GM12878 (cell line): Measurements from ENCODE around the gene RAD51B. TPM values are rescaled to one million over a fixed set of nuclear protein-coding genes. Genes with fewer than 3 reads are reported as not detected.

Source experiments
- ATAC-seq: fragments of 200-7000 bp; cut with Tn5 transposase; 3 replicates; pipeline ENCODE4 v1.9.1; 2020; ENCODE audit warnings: mild to moderate bottlenecking, moderate library complexity
- BruUV-seq: library from RNA; stranded (reverse); fragments of 400-500 nt; replicated peaks from 2 replicates; lab custom pipeline; 2021; lab: Mats Ljungman, UMichigan
- CTCF ChIA-PET: fragments of 300-600 bp; sonication (Branson Sonifier 250); formaldehyde crosslinking; extraction: SDS; loops from one replicate; lab custom pipeline; 2021; ENCODE audit warnings: inconsistent platforms; lab: Yijun Ruan, JAX
- POLR2A ChIA-PET: fragments of 350-600 bp; formaldehyde crosslinking; extraction: SDS; loops from one replicate; lab custom pipeline; 2021; ENCODE audit warnings: inconsistent platforms; lab: Charles Lee
- RAD21 ChIA-PET: fragments of 300-600 bp; sonication (Branson Sonifier 250); formaldehyde crosslinking; loops from one replicate; lab custom pipeline; 2023; ENCODE audit warnings: antibody characterized with exemption; ENCODE audit not compliant: unreplicated experiment; lab: Charles Lee
- SMC1A ChIA-PET: fragments of 300-600 bp; sonication (Branson Sonifier 250); formaldehyde crosslinking; loops from one replicate; lab custom pipeline; 2023; ENCODE audit not compliant: unreplicated experiment, uncharacterized antibody; lab: Charles Lee
- DNase-seq: peaks from one replicate; pipeline ENCODE4 v3.0.0-alpha.2; 2011; ENCODE audit warnings: low read depth, low spot score
- FAIRE-seq: peaks from 3 replicates; lab custom pipeline; 2011; peaks lifted over from hg19 to GRCh38; lab: Jason Lieb, UNC
- H2AFZ ChIP-seq: 2 replicates; pipeline ENCODE4 v1.6.0; 2011; ENCODE audit warnings: low read depth, low read length, control low read depth; ENCODE audit not compliant: control insufficient read depth
- H3K27ac ChIP-seq: 2 replicates; pipeline ENCODE4 v1.5.1; 2011; ENCODE audit warnings: control low read depth; ENCODE audit not compliant: control insufficient read depth, insufficient read depth
- H3K27me3 ChIP-seq, 2 experiments: replicated peaks in 1 of 2; 2 replicates each; pipeline versions ENCODE4 v1.6.0 to v1.6.1; 2011; ENCODE audit warnings: low read length in 1 of 2; ENCODE audit not compliant: control insufficient read depth in 2 of 2, insufficient read depth in 2 of 2
- H3K36me3 ChIP-seq, 2 experiments: 2 replicates each; pipeline ENCODE4 v1.5.1; 2011; ENCODE audit warnings: low read length in 1 of 2; ENCODE audit not compliant: control insufficient read depth in 2 of 2, insufficient read depth in 2 of 2
- H3K4me1 ChIP-seq: 2 replicates; pipeline ENCODE4 v1.6.1; 2011; ENCODE audit warnings: mild to moderate bottlenecking, low read length, moderate library complexity, mixed read lengths; ENCODE audit not compliant: control insufficient read depth, insufficient read depth
- H3K4me2 ChIP-seq: 2 replicates; pipeline ENCODE4 v1.6.0; 2011; ENCODE audit warnings: control low read depth; ENCODE audit not compliant: control insufficient read depth, insufficient read depth
- H3K4me3 ChIP-seq: fragments of 200-600 bp; sonication (generic); 2 replicates; pipeline ENCODE4 v1.5.1; 2016
- H3K79me2 ChIP-seq: 2 replicates; pipeline ENCODE4 v1.6.0; 2011; ENCODE audit warnings: low read length; ENCODE audit not compliant: control insufficient read depth, insufficient read depth
- H3K9ac ChIP-seq: 2 replicates; pipeline ENCODE4 v1.8.0; 2011; ENCODE audit warnings: low read length, control low read depth, mixed read lengths; ENCODE audit not compliant: control insufficient read depth, insufficient read depth
- H3K9me3 ChIP-seq: replicated peaks from 3 replicates; pipeline ENCODE4 v1.5.1; 2011; ENCODE audit warnings: mild to moderate bottlenecking, low read length; ENCODE audit not compliant: control insufficient read depth, insufficient read depth
- H4K20me1 ChIP-seq: 2 replicates; pipeline ENCODE4 v1.6.0; 2011; ENCODE audit not compliant: control insufficient read depth, insufficient read depth
- BHLHE40 ChIP-seq, 2 experiments: fragments of 450-650 bp in 1 of 2; IDR thresholded peaks; 2 replicates each; pipeline ENCODE4 v1.6.1; 2011 to 2017; ENCODE audit warnings: low read depth in 2 of 2, borderline replicate concordance in 1 of 2, improper control_type of control experiment in 1 of 2, low read length in 1 of 2, mild to moderate bottlenecking in 1 of 2
- GABPA ChIP-seq: IDR thresholded peaks from 2 replicates; pipeline ENCODE4 v1.6.1; 2014; ENCODE audit warnings: antibody characterized with exemption, low read depth, mild to moderate bottlenecking, inconsistent platforms
- NR2C2 ChIP-seq: IDR thresholded peaks from 2 replicates; pipeline ENCODE4 v1.6.1; 2011; ENCODE audit warnings: borderline replicate concordance, low read depth; ENCODE audit not compliant: control insufficient read depth, insufficient read length
- RB1 ChIP-seq: fragments of 450-650 bp; formaldehyde crosslinking; IDR thresholded peaks from 2 replicates; pipeline ENCODE4 v1.6.1; 2017; ENCODE audit warnings: mild to moderate bottlenecking, borderline replicate concordance
- WGBS: methylation state at CpG from one replicate; pipeline ENCODE4 v1.1.6; 2016; ENCODE audit warnings: low lambda C conversion rate; ENCODE audit not compliant: insufficient replicate concordance, insufficient coverage; ENCODE audit errors: missing lambda C conversion rate; 5-methylcytosine and 5-hydroxymethylcytosine counted together
- in situ Hi-C: fragments of 300-500 bp; cut with MboI; formaldehyde crosslinking; loops from 9 replicates; pipeline ENCODE4 v1.14.3; 2018; ENCODE audit warnings: mixed read lengths
- intact Hi-C: fragments of 100-400 bp; cut with micrococcal nuclease; formaldehyde crosslinking; loops from one replicate; pipeline ENCODE4 v1.14.2; 2022; ENCODE audit not compliant: unreplicated experiment
- polyA plus RNA-seq, 11 experiments: library from polyadenylated mRNA; depleted of rRNA in 4 of 11; unstranded in 6 of 11; stranded (reverse) in 5 of 11; fragments of >200 nt; fragmentation: Nextera tagmentation in 4 of 11; fragmentation: Illumina TruSeq in 1 of 11; extraction: Ambion mirVana in 4 of 11; extraction: Trizol in 1 of 11; gene quantifications; 1 replicate in 1 of 11; 2 replicates in 10 of 11; pipeline versions ENCODE4 v1.2.1 to v1.2.3, GENCODE V29; 2011 to 2016; ENCODE audit warnings: inconsistent platforms in 2 of 11, missing spikeins in 2 of 11, low read depth in 1 of 11
- total RNA-seq, 4 experiments: library from RNA; depleted of rRNA in 3 of 4; stranded (reverse); fragments of >200 nt in 3 of 4; fragmentation: Illumina TruSeq in 1 of 4; extraction: Trizol in 1 of 4; gene quantifications; 2 replicates each; pipeline versions ENCODE4 v1.2.1 to v1.2.3, GENCODE V29; 2013 to 2021
- TF ChIP-seq, protein P1 (sequence below): fragments of 450-650 bp; IDR thresholded peaks from 2 replicates; pipeline ENCODE4 v1.6.1; 2018; ENCODE audit warnings: borderline replicate concordance, mild to moderate bottlenecking; ENCODE audit not compliant: partially characterized antibody
- TF ChIP-seq, protein P2 (sequence below): IDR thresholded peaks from 2 replicates; pipeline ENCODE4 v1.6.1; 2012; ENCODE audit warnings: low read depth, low read length, improper control_type of control experiment
- TF ChIP-seq, protein P3 (sequence below): fragments of 450-650 bp; IDR thresholded peaks from 2 replicates; pipeline ENCODE4 v1.6.1; 2017; ENCODE audit warnings: mild to moderate bottlenecking

RAD51B gene
- total and polyA plus RNA-seq, 10 of the 15 experiments (the other 5 are each of a cell fraction or from before 2014, with no cell fraction given): 9.8 to 26.8 (median 21.3) TPM

DNA sequence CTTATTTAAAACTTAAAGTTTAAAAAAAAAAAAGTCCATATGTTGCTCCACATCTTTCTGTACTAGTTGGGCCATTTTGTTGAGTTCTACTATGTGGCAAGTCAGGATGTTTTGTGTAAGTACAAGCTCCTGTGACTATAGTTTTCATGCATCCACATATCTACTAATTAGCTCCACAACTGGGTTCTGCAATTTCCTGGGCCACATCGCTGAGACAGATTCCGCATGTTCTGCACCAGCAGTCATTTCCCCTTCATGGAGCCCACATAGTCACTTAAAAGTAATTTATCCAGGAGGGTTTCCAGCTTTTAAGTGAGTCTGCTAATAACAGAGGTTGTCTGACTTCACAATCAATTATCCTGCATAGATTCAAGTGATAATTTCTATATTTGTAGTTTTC, 511.8 kb downstream of the RAD51B start:
- POLR2A ChIA-PET: interaction anchor here (0.9 to 1.9 kb wide), 7 partner anchors 10 to 489 kb away, joined by 3 to 9 read pairs (median 3); no protein-coding TSS in a partner anchor

DNA sequence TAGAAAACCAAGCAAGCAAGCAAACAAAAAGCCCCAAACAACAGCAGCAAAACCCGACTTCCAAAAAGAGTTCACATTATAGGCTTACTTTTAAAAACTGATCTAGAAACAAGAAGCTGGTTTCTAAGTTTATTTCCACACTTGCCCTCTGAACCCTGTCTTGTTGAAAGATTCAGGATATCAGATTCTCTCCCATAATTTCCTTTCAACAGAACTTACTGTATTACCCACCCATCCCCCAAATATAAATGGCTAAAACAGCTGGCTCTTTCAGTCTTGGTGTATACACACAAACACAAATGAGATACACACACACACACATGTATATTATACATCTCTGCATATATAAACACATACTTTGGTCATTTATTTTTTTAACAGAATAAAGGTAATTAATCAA, 512.4 kb downstream of the RAD51B start:
- 96% methylated on average over 1 of the region's 1 CpG for WGBS
- no peak for DNase-seq
- Histone ChIP-seq H3K9ac (no peak overlapping the region), H3K4me3 (no peak overlapping the region), H2AFZ (no peak overlapping the region), H3K79me2 (no peaks in the 10 kb centered on the region), H3K4me2 (no peak overlapping the region), H3K9me3 (no peaks in the 10 kb centered on the region), H3K4me1 (peaks cover 60% of the 10 kb centered on the region), H3K36me3 (no peaks in the 10 kb centered on the region), H3K27me3 (no peaks in the 10 kb centered on the region), H4K20me1 (no peaks in the 10 kb centered on the region), H3K27ac (no peak overlapping the region)
- TF ChIP-seq, protein P1, sequence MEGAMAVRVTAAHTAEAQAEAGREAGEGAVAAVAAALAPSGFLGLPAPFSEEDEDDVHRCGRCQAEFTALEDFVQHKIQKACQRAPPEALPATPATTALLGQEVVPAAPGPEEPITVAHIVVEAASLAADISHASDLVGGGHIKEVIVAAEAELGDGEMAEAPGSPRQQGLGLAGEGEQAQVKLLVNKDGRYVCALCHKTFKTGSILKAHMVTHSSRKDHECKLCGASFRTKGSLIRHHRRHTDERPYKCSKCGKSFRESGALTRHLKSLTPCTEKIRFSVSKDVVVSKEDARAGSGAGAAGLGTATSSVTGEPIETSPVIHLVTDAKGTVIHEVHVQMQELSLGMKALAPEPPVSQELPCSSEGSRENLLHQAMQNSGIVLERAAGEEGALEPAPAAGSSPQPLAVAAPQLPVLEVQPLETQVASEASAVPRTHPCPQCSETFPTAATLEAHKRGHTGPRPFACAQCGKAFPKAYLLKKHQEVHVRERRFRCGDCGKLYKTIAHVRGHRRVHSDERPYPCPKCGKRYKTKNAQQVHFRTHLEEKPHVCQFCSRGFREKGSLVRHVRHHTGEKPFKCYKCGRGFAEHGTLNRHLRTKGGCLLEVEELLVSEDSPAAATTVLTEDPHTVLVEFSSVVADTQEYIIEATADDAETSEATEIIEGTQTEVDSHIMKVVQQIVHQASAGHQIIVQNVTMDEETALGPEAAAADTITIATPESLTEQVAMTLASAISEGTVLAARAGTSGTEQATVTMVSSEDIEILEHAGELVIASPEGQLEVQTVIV: no peak
- TF ChIP-seq GABPA: no peak
- TF ChIP-seq, protein P2, sequence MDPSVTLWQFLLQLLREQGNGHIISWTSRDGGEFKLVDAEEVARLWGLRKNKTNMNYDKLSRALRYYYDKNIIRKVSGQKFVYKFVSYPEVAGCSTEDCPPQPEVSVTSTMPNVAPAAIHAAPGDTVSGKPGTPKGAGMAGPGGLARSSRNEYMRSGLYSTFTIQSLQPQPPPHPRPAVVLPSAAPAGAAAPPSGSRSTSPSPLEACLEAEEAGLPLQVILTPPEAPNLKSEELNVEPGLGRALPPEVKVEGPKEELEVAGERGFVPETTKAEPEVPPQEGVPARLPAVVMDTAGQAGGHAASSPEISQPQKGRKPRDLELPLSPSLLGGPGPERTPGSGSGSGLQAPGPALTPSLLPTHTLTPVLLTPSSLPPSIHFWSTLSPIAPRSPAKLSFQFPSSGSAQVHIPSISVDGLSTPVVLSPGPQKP: no peak
- no peak for TF ChIP-seq RB1
- TF ChIP-seq, protein P3, sequence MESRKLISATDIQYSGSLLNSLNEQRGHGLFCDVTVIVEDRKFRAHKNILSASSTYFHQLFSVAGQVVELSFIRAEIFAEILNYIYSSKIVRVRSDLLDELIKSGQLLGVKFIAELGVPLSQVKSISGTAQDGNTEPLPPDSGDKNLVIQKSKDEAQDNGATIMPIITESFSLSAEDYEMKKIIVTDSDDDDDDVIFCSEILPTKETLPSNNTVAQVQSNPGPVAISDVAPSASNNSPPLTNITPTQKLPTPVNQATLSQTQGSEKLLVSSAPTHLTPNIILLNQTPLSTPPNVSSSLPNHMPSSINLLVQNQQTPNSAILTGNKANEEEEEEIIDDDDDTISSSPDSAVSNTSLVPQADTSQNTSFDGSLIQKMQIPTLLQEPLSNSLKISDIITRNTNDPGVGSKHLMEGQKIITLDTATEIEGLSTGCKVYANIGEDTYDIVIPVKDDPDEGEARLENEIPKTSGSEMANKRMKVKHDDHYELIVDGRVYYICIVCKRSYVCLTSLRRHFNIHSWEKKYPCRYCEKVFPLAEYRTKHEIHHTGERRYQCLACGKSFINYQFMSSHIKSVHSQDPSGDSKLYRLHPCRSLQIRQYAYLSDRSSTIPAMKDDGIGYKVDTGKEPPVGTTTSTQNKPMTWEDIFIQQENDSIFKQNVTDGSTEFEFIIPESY: no peak
- in situ Hi-C loops (no loop called here), intact Hi-C loops (no loop called here)
- POLR2A ChIA-PET: interaction anchor here (0.6 to 1.9 kb wide), 7 partner anchors 11 to 45 kb away, joined by 3 to 9 read pairs (median 4); no protein-coding TSS in a partner anchor
- FAIRE-seq: no peak
- ATAC-seq: no peak
- no TSS peak for BruUV-seq
- SMC1A ChIA-PET: interaction anchor here (0.6 to 6.6 kb wide), 15 partner anchors 10 to 485 kb away, joined by 3 to 41 read pairs (median 7); no protein-coding TSS in a partner anchor
- CTCF ChIA-PET: interaction anchor here (0.8 to 2.4 kb wide), 9 partner anchors 9 to 49 kb away, joined by 3 to 10 read pairs (median 4); no protein-coding TSS in a partner anchor
- RAD21 ChIA-PET: interaction anchor here (0.6 to 2.9 kb wide), 14 partner anchors 23 to 456 kb away, joined by 3 to 11 read pairs (median 3); no protein-coding TSS in a partner anchor

More for the DNA sequence above, 511.8 kb downstream of the RAD51B start:
- FAIRE-seq (no peak), ATAC-seq (no peak), DNase-seq (no peak)
- ChIA-PET RAD21 (interaction anchor here (0.9 to 2.9 kb wide), 7 partner anchors 26 to 457 kb away, joined by 3 to 11 read pairs (median 3); no protein-coding TSS in a partner anchor), SMC1A (interaction anchor here (0.6 to 6.6 kb wide), 12 partner anchors 9 to 486 kb away, joined by 3 to 41 read pairs (median 14); no protein-coding TSS in a partner anchor), CTCF (interaction anchor here (1.2 to 2.4 kb wide), 8 partner anchors 8 to 48 kb away, joined by 3 to 10 read pairs (median 4); no protein-coding TSS in a partner anchor)
- Histone ChIP-seq H3K27me3 (no peaks in the 10 kb centered on the region), H3K4me3 (no peak overlapping the region), H3K27ac (no peak overlapping the region), H3K4me1 (peaks cover 58% of the 10 kb centered on the region), H4K20me1 (no peaks in the 10 kb centered on the region), H3K4me2 (no peak overlapping the region), H3K9me3 (no peaks in the 10 kb centered on the region), H3K36me3 (no peaks in the 10 kb centered on the region), H2AFZ (no peak overlapping the region), H3K9ac (no peak overlapping the region), H3K79me2 (no peaks in the 10 kb centered on the region)
- TF ChIP-seq BHLHE40 (IDR thresholded peaks at IDR 0.05; ENCODE audit: borderline replicate concordance in 1 of 2, low read depth in 2 of 2, low read length in 1 of 2) (no peak), NR2C2 (no peak)
- intact Hi-C loops: no loop called here
- BruUV-seq: no TSS peak
- WGBS: 100% methylated on average over 2 of the region's 2 CpGs
- in situ Hi-C loops: no loop called here
